Measurements from ENCODE around the gene KRT26. TPM values are rescaled to one million over a fixed set of nuclear protein-coding genes. Genes with fewer than 3 reads are reported as not detected.

The KRT26 gene
- total and polyA plus RNA-seq, 10 of the 15 experiments (the other 5 are each of a cell fraction or from before 2014, with no cell fraction given): not detected

DNA sequence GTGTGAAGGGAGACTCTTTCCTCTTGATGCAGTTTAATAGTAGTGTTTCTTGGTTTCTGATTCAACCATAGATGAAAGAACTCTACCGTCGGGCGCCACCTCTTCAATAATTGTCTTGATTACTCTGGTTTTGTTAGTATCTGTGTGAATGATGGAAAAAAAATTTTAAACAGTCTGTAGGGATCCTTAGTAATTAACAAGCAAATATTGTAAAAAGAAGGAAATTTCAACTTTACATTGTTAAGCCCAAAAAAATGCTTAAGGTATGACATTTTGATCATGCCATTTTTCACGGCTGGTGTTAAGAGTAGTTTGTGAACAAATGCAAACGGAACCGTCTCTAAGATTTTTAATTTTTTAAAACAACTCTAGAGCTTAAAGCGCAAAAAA lies 46.3 kb upstream of the KRT26 start (continued):
- TF ChIP-seq YBX1 (IDR thresholded peaks at IDR 0.05): no peak
- TF ChIP-seq, protein P1, sequence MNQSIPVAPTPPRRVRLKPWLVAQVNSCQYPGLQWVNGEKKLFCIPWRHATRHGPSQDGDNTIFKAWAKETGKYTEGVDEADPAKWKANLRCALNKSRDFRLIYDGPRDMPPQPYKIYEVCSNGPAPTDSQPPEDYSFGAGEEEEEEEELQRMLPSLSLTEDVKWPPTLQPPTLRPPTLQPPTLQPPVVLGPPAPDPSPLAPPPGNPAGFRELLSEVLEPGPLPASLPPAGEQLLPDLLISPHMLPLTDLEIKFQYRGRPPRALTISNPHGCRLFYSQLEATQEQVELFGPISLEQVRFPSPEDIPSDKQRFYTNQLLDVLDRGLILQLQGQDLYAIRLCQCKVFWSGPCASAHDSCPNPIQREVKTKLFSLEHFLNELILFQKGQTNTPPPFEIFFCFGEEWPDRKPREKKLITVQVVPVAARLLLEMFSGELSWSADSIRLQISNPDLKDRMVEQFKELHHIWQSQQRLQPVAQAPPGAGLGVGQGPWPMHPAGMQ (IDR thresholded peaks at IDR 0.05; ENCODE audit: borderline replicate concordance): no peak
- no peak for TF ChIP-seq TARDBP (IDR thresholded peaks at IDR 0.05; ENCODE audit: borderline replicate concordance)
- TF ChIP-seq SREBF2 (IDR thresholded peaks at IDR 0.05; ENCODE audit: low read length): no peak
- 0 out of 2 replicates have a peak, but pooled peaks have one; percentile 13 for TF ChIP-seq JUNB (IDR thresholded peaks at IDR 0.05)
- TF ChIP-seq RUNX3 (IDR thresholded peaks at IDR 0.05; ENCODE audit: low read length): no peak
- no peak for TF ChIP-seq ZBED1 (IDR thresholded peaks at IDR 0.05; ENCODE audit: borderline replicate concordance)
- TF ChIP-seq, protein P2, sequence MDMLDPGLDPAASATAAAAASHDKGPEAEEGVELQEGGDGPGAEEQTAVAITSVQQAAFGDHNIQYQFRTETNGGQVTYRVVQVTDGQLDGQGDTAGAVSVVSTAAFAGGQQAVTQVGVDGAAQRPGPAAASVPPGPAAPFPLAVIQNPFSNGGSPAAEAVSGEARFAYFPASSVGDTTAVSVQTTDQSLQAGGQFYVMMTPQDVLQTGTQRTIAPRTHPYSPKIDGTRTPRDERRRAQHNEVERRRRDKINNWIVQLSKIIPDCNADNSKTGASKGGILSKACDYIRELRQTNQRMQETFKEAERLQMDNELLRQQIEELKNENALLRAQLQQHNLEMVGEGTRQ (IDR thresholded peaks at IDR 0.05; ENCODE audit: borderline replicate concordance, low read depth, low read length): no peak
- TF ChIP-seq, protein P3, sequence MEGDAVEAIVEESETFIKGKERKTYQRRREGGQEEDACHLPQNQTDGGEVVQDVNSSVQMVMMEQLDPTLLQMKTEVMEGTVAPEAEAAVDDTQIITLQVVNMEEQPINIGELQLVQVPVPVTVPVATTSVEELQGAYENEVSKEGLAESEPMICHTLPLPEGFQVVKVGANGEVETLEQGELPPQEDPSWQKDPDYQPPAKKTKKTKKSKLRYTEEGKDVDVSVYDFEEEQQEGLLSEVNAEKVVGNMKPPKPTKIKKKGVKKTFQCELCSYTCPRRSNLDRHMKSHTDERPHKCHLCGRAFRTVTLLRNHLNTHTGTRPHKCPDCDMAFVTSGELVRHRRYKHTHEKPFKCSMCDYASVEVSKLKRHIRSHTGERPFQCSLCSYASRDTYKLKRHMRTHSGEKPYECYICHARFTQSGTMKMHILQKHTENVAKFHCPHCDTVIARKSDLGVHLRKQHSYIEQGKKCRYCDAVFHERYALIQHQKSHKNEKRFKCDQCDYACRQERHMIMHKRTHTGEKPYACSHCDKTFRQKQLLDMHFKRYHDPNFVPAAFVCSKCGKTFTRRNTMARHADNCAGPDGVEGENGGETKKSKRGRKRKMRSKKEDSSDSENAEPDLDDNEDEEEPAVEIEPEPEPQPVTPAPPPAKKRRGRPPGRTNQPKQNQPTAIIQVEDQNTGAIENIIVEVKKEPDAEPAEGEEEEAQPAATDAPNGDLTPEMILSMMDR (IDR thresholded peaks at IDR 0.05 in 2 of 3, conservative IDR thresholded peaks at IDR 0.05 in 1 of 3; ENCODE audit: control insufficient read depth in 2 of 3, extremely low read depth in 1 of 3, insufficient read depth in 1 of 3, low read depth in 3 of 3, low read length in 3 of 3): no peak
- TF ChIP-seq PAX5 (IDR thresholded peaks at IDR 0.05; ENCODE audit: borderline replicate concordance, low read depth, low read length): no peak
- TF ChIP-seq POLR2AphosphoS2 (IDR thresholded peaks at IDR 0.05; ENCODE audit: low read depth, low read length): no peak
- TF ChIP-seq, protein P4, sequence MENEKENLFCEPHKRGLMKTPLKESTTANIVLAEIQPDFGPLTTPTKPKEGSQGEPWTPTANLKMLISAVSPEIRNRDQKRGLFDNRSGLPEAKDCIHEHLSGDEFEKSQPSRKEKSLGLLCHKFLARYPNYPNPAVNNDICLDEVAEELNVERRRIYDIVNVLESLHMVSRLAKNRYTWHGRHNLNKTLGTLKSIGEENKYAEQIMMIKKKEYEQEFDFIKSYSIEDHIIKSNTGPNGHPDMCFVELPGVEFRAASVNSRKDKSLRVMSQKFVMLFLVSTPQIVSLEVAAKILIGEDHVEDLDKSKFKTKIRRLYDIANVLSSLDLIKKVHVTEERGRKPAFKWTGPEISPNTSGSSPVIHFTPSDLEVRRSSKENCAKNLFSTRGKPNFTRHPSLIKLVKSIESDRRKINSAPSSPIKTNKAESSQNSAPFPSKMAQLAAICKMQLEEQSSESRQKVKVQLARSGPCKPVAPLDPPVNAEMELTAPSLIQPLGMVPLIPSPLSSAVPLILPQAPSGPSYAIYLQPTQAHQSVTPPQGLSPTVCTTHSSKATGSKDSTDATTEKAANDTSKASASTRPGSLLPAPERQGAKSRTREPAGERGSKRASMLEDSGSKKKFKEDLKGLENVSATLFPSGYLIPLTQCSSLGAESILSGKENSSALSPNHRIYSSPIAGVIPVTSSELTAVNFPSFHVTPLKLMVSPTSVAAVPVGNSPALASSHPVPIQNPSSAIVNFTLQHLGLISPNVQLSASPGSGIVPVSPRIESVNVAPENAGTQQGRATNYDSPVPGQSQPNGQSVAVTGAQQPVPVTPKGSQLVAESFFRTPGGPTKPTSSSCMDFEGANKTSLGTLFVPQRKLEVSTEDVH (IDR thresholded peaks at IDR 0.05; ENCODE audit: low read depth, partially characterized antibody): no peak
- no peak for TF ChIP-seq ZSCAN29 (IDR thresholded peaks at IDR 0.05)
- TF ChIP-seq, protein P5, sequence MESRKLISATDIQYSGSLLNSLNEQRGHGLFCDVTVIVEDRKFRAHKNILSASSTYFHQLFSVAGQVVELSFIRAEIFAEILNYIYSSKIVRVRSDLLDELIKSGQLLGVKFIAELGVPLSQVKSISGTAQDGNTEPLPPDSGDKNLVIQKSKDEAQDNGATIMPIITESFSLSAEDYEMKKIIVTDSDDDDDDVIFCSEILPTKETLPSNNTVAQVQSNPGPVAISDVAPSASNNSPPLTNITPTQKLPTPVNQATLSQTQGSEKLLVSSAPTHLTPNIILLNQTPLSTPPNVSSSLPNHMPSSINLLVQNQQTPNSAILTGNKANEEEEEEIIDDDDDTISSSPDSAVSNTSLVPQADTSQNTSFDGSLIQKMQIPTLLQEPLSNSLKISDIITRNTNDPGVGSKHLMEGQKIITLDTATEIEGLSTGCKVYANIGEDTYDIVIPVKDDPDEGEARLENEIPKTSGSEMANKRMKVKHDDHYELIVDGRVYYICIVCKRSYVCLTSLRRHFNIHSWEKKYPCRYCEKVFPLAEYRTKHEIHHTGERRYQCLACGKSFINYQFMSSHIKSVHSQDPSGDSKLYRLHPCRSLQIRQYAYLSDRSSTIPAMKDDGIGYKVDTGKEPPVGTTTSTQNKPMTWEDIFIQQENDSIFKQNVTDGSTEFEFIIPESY (IDR thresholded peaks at IDR 0.05): no peak
- TF ChIP-seq HDAC2 (IDR thresholded peaks at IDR 0.05): no peak

All from GM12878 (cell line).